Measurements from ENCODE around the gene SMYD3.
"Not testable (repeated sequence)": the region's sequence is repeated elsewhere in the genome, so short reads cannot be mapped to it uniquely, and the experiment has no call there.

The SMYD3 gene

DNA sequence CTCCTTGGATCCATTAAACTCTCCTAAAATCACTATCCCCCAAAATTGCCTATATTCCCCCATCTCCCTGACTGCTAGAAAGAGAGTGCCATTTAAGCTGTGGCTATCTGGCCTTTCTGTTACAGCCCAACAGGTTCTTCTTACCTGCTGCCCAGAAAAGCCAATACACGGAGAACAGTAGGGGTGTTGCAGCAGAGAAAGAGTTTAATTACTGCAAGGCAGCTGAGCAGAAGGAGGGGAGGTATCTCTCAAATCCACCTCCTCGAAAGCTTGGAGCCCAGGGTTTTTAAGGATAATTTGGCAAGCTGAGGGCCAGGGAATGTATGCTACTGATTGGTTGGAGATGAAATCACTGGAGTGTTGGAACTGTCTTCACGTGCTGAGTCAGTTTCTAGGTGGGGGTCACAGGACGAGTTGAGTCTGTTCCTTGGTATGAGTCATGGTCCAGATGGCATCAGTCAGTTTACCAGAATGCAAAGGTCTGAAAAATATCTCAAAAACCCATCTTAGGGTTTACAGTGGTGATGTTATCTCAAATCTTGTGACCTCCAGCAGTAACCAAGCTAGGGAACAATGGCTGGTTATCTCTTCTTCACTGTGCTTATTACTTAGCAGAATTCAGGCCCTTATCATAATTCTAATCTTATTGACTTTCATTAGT lies 89.8 kb downstream of the SMYD3 start:
- no peak for DNase-seq (ENCODE audit: low read depth in 2 of 2)

DNA sequence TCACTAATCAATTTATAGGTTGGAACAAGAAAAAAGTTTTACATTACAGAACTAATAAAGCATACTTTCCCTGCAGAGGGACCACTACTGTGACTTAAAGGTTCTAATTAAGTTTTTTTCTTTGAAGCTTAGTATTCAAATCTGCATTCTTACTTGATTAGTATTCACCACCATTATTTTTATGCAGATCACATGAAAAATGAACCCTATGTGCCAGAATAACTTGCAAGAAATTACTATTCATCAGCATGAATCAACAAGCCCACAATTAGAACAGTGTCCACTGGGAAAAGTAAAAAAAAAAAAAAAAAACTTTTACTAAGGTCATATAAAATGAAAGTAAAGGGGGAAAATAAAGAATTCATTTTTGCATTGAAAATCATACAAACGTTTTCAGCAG lies 90.8 kb downstream of the SMYD3 start:
- DNase-seq (ENCODE audit: low read depth in 2 of 2) = no peak

- DNase-seq (ENCODE audit: low read depth in 2 of 2) = no peak
These were observed 92.1 kb downstream of the SMYD3 start for GRCh38 chr1:246415028-246415427.

- no peak for DNase-seq (ENCODE audit: low read depth in 2 of 2)
These were observed 93.6 kb downstream of the SMYD3 start for GRCh38 chr1:246413430-246413829.

GRCh38 chr1:246404078-246404477 lies 103.0 kb downstream of the SMYD3 start:
- no peak for DNase-seq (ENCODE audit: low read depth in 2 of 2)

GRCh38 chr1:246398126-246398813 lies 108.8 kb downstream of the SMYD3 start:
- DNase-seq (ENCODE audit: low read depth in 2 of 2) = no peak

DNA sequence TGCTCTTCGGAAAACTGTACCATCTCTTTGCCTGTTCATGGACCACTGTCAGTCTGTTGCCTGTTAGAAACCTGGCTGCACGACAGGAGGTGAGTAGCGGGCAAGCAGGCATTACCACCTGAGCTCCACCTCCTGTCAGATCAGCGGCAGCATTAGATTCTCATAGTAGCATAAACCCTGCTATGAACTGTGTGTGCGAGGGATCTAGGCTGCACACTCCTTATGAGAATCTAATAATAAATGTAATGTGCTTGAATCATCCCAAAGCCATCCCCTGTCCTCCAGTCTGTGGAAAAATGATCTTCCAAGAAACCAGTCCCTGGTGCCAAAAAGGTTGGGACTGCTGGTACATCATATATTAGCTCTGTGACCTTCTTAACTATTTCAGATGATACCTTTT lies 110.0 kb downstream of the SMYD3 start:
- DNase-seq (ENCODE audit: low read depth in 2 of 2) = no peak

- no peak for DNase-seq (ENCODE audit: low read depth in 2 of 2)
These were observed 110.8 kb downstream of the SMYD3 start for GRCh38 chr1:246396322-246396721.

DNA sequence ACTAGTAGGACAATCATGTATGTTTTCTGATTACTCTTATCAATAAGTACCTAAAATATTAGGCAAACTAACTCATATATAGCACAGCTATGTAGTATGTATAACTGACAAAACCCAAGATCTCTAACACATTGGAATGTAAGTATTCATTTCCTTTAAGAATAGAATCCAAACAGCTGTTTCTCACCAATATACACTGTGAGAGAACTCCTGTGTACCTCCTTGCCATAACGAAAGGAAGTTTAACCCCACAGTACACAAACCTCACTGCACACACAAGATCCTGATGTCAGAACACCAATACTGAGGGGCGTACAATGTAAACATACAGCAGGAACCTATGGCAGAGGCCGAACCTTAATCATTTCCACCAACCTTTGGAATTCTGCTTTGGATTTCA lies 113.0 kb downstream of the SMYD3 start:
- DNase-seq (ENCODE audit: low read depth in 2 of 2) = no peak

DNA sequence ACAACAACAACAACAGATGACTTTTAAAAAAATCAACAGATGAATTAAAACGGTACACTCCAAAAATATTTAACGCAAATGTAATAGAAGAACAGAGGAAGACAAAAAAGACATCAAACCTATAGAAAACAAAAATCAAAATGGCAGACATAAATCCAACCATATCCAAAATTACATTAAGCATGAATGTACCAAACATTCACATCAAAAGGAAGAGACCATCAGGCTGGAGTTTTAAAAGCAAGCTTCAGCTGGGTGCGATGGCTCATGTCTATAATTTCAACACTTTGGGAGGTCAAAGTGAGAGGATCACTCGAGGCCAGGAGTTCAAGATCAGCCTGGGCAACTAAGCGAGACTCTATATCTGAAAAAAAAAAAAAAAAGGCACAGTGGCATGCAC lies 116.2 kb downstream of the SMYD3 start:
- DNase-seq (ENCODE audit: low read depth in 2 of 2) = no peak

DNA sequence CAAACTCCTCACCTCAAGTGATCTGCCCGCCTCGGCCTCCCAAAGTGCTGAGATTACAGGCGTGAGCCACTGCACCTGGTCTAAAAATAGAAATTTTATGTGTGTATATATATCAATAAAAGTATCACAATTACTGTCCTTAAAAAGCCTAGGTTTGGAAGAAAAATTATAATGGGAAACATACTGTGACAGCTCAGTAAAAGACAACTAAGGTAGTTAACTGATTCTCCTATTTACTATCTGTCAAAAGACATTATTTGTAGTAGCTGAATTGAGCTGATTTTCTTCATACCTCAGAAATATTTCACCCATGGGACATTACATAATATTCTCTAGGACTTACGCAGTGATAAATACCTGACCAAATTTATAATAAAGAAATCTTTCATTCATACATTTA lies 122.5 kb downstream of the SMYD3 start:
- DNase-seq (ENCODE audit: low read depth in 2 of 2) = no peak

GRCh38 chr1:246383791-246384190 lies 123.3 kb downstream of the SMYD3 start:
- DNase-seq (ENCODE audit: low read depth in 2 of 2) = no peak

DNA sequence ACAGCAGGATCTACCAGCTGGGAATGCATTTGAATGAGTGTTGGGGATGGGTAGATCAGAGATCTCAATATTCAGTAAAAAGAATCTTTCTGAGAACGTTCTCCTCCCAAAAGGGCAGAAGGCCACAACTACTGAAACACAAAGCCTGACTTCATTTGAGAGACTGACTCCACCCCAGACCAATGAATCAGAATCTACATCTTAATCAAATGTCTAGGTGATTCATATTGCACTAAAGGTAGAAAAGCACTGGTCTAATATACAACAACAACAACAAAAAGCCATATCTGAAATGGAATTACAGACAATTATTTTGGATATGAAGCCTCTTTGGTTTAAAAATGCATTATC lies 123.9 kb downstream of the SMYD3 start:
- no peak for DNase-seq (ENCODE audit: low read depth in 2 of 2)

DNA sequence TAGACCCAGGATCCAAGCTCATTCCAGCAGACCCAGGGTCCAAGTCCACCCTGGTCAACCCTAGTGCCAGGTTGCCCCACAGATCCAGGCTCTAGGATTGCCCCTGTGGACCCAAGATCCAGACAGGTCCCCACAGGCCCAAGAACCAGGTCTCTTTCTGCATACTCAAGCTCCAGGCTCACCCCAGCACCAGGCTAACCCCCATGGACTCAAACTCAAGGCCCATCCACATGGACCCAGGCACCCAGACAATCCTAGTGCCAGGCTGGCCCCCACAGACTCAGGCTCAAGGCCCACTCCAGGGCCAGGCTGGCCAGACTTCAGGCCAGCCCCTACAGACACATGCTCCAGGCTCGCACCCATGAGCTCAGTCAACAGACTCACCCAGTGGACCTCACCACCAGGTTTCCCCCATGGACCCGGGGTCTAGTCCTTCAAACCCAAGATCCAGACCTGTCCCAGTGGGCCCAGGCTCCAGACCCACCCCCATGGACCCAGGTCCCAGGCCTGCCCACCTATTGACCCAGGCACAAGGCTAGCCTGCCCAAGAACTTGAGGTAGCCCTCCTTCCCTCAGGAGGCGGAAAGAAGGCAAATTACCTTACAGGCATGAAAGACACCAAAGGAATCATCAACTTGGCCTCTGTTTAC lies 124.4 kb downstream of the SMYD3 start:
- no peak for DNase-seq (ENCODE audit: low read depth in 2 of 2)

DNA sequence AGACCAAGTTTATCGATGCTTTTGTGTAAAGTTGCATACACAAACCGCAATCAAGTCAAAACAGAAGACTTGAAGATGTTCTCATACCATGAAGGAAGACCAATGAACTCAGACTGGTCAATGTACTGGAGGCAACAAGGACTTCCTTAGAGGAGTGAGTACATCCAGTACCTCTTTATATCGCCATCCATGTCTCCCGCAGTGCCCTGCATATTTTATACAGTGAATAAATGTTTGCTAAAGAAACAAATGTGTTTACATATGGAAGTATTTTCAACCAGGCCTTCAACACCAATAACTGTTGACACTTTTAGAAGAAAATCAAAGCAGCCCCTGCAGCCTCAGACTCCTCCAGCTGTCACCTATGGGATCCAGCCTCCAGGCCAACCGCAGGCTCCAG lies 125.6 kb downstream of the SMYD3 start:
- DNase-seq (ENCODE audit: low read depth in 2 of 2) = no peak

DNA sequence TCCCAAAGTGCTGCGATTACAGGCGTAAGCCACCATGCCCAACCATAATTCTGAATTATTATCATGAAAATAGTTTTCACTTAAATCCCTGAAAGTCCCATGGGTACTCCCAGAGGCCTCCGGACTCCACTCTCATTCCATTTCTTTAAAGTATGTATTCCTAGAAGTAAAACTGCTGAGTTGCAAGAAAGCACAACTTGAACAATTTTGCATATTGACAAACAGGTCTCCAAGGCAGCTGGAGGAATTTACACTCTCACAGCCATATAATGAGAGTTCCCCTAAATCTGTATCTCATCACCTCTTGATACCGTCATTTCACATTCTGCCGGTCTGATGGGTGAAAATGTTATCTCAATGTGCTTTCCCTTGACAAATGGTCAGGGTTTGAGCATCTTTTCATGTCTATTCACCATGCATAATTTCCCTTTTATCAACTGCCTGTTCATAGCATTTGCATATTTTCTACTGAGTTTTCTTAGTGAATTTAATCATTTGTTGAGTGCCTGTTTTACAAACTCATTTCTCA lies 129.4 kb downstream of the SMYD3 start:
- no peak for DNase-seq (ENCODE audit: low read depth in 2 of 2)

DNA sequence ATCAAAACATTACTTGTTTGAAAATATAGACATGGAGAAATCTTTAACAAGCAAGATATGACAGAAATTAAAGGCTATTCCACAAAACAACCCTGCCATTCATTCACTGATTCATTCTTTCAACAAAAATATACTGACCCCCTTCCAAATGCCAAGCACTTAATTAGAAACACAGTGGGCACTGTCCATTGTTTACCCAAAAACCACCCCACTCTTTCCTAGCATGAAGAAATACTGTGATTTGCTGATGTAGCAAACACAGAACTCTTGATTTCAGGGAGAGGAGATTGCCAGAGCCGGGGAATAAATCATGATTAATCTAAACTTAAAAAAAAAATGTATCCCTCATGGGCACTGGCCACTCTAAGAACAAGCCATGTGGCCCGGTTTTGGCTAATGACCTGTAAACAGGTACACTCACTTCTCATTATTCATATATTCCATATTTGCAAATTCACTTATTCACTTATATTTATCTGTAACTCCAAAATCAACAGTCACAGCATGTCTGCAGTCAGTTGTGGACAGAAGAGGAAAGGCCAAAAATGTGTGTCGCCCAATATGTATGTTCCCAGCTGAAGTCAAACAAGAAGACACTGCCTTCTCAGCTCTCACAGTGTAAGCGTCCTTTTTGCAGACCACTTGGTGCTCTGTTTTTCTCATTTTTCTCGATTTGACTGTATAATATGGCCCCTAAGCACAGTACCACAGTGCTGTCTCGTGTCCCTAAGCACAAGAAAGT lies 133.1 kb downstream of the SMYD3 start:
- no peak for DNase-seq (ENCODE audit: low read depth in 2 of 2)

DNA sequence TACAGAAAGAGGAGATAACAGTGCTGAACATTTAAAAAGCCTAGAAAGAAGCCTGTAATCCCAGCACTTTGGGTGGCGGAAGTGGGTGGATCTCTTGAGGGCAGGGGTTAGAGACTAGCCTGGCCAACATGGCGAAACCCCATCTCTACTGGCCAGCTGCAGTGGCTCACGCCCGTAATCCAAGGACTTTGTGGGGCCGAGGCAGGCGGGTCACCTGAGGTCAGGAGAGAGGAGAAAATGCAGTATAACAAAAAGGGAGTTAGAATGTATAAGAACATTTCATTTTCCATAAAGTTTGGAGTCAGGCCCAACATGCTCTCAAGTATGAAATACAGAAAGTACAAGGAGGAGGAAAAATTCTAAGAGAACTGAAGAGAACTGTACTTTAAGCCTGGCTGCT lies 134.5 kb downstream of the SMYD3 start:
- DNase-seq (ENCODE audit: low read depth in 2 of 2) = no peak

- DNase-seq (ENCODE audit: low read depth in 2 of 2) = no peak
These were observed 140.0 kb downstream of the SMYD3 start for GRCh38 chr1:246367041-246367440.

DNA sequence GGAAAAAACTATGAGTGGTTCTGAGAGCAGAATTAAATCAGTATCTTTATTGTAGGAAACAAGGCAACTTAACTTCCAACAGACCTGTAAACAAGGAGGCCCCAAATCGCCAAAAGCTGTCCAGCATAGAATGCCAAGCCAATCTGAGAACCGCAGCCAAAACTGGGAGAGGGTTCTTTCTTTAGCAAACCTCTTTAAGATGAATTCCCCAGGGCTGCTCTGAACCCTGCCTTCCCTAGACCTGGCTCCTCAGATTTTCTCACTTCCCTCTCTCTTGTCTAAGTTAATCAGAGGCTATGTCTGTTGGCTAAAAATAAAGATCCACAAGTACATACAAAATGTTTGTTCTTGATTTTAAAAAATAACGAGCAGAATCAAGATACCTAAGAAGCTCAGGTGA lies 141.4 kb downstream of the SMYD3 start:
- no peak for DNase-seq (ENCODE audit: low read depth in 2 of 2)

- no peak for DNase-seq (ENCODE audit: low read depth in 2 of 2)
These were observed 142.6 kb downstream of the SMYD3 start for GRCh38 chr1:246364415-246364941.

GRCh38 chr1:246357014-246357598 lies 150.0 kb downstream of the SMYD3 start:
- DNase-seq (ENCODE audit: low read depth in 2 of 2) = not testable (repeated sequence)
